Activated CD4-positive, alpha-beta T cell treated with anti-CD3 and anti-CD28 coated beads for 1 hour (primary cell): ENCODE results near the gene ZNF496.

Experiments used
- DNase-seq: peaks from one replicate; pipeline ENCODE4 v3.0.0-alpha.2; 2020

ZNF496 gene

GRCh38 chr1:247326411-247327130, 5.1 kb downstream of the ZNF496 start:
- DNase-seq: no peak

GRCh38 chr1:247324923-247325322, 6.7 kb downstream of the ZNF496 start:
- no peak for DNase-seq

GRCh38 chr1:247324204-247324787, 7.4 kb downstream of the ZNF496 start:
- DNase-seq: no peak

GRCh38 chr1:247322849-247323586, 8.6 kb downstream of the ZNF496 start:
- no peak for DNase-seq

- DNase-seq: no peak
Measured at GRCh38 chr1:247322442-247322841, 9.2 kb downstream of the ZNF496 start.

- DNase-seq: no peak
Measured at GRCh38 chr1:247317702-247318101, 14.0 kb downstream of the ZNF496 start.

GRCh38 chr1:247316590-247317197, 15.0 kb downstream of the ZNF496 start:
- no peak for DNase-seq

- DNase-seq: no peak
Measured at GRCh38 chr1:247304031-247304430, 27.6 kb downstream of the ZNF496 start.

- no peak for DNase-seq
Measured at GRCh38 chr1:247303216-247303615, 28.5 kb downstream of the ZNF496 start.

- DNase-seq: no peak
Measured at GRCh38 chr1:247301176-247301540, 30.5 kb downstream of the ZNF496 start.

GRCh38 chr1:247300491-247301175, 31.0 kb downstream of the ZNF496 start:
- DNase-seq: no peak

- no peak for DNase-seq
Measured at GRCh38 chr1:247299723-247300381, 31.8 kb downstream of the ZNF496 start.

- no peak for DNase-seq
Measured at GRCh38 chr1:247298701-247299100, 33.0 kb downstream of the ZNF496 start.

- DNase-seq: no peak
Measured at GRCh38 chr1:247298124-247298481, 33.6 kb downstream of the ZNF496 start.

GRCh38 chr1:247297263-247298123, 34.2 kb downstream of the ZNF496 start:
- no peak for DNase-seq

GRCh38 chr1:247296599-247297180, 35.0 kb downstream of the ZNF496 start:
- DNase-seq: no peak

- DNase-seq: no peak
Measured at GRCh38 chr1:247295746-247296145, 35.9 kb downstream of the ZNF496 start.

- DNase-seq: no peak
Measured at GRCh38 chr1:247295274-247295684, 36.4 kb downstream of the ZNF496 start.

- DNase-seq: no peak
Measured at GRCh38 chr1:247294282-247294681, 37.4 kb downstream of the ZNF496 start.

GRCh38 chr1:247293047-247293446, 38.6 kb downstream of the ZNF496 start:
- DNase-seq: no peak
